CD14-positive monocyte (primary cell): ENCODE data around the gene TRIM33. TPM values are rescaled to one million over a fixed set of nuclear protein-coding genes. Genes with fewer than 3 reads are reported as not detected.

Source experiments
- DNase-seq, 3 donors: peaks; one replicate each; pipeline ENCODE4 v3.0.0-alpha.2; 2011 to 2022
- H2AFZ ChIP-seq: 2 replicates; pipeline ENCODE4 v1.6.0; 2012; ENCODE audit warnings: mild to moderate bottlenecking, low read depth, low read length, inconsistent platforms; ENCODE audit not compliant: insufficient read depth, poor library complexity, severe bottlenecking
- H3K27ac ChIP-seq, 2 donors: 1 replicate in 1 of 2; 2 replicates in 1 of 2; pipeline ENCODE4 v1.5.1; 2012 to 2013; ENCODE audit warnings: low read length in 2 of 2, control low read depth in 1 of 2, inconsistent platforms in 1 of 2, low read depth in 1 of 2, mild to moderate bottlenecking in 1 of 2
- H3K27me3 ChIP-seq, 2 donors: one replicate each; pipeline versions ENCODE4 v1.6.0 to v1.6.1; 2011 to 2013; ENCODE audit warnings: low read length in 2 of 2; ENCODE audit not compliant: control insufficient read depth in 2 of 2, insufficient read depth in 2 of 2
- H3K36me3 ChIP-seq, 2 donors: replicated peaks in 1 of 2; 1 replicate in 1 of 2; 2 replicates in 1 of 2; pipeline versions ENCODE4 v1.5.1 to v1.6.1; 2012 to 2013; ENCODE audit warnings: low read length in 2 of 2, control low read depth in 1 of 2, inconsistent platforms in 1 of 2, mild to moderate bottlenecking in 1 of 2; ENCODE audit not compliant: insufficient read depth in 2 of 2, control insufficient read depth in 1 of 2
- H3K4me1 ChIP-seq, 2 donors: 1 replicate in 1 of 2; 2 replicates in 1 of 2; pipeline versions ENCODE4 v1.5.1 to v1.6.1; 2012 to 2013; ENCODE audit warnings: low read length in 2 of 2, control low read depth in 1 of 2, inconsistent platforms in 1 of 2, mild to moderate bottlenecking in 1 of 2, moderate library complexity in 1 of 2; ENCODE audit not compliant: insufficient read depth in 2 of 2, control insufficient read depth in 1 of 2
- H3K4me2 ChIP-seq: replicated peaks from 2 replicates; pipeline ENCODE3; 2012; ENCODE audit warnings: low read length, moderate library complexity, mild to moderate bottlenecking; ENCODE audit not compliant: poor library complexity, severe bottlenecking; ENCODE audit errors: extremely low read depth
- H3K4me3 ChIP-seq, 3 experiments: fragments of 200-600 bp in 1 of 3; sonication (generic) in 1 of 3; replicated peaks in 1 of 3; 1 replicate in 2 of 3; 2 replicates in 1 of 3; pipeline ENCODE4 v1.5.1; 2011 to 2013; ENCODE audit warnings: low read length in 3 of 3, mild to moderate bottlenecking in 3 of 3, control low read depth in 2 of 3, low read depth in 2 of 3, inconsistent platforms in 1 of 3, moderate library complexity in 1 of 3
- H3K79me2 ChIP-seq: 2 replicates; pipeline ENCODE4 v1.6.0; 2012; ENCODE audit warnings: mild to moderate bottlenecking, control low read depth, inconsistent platforms, low read length, moderate library complexity; ENCODE audit not compliant: insufficient read depth
- H3K9ac ChIP-seq: 2 replicates; pipeline ENCODE4 v1.6.0; 2017; ENCODE audit warnings: low read length, mild to moderate bottlenecking; ENCODE audit not compliant: insufficient read depth, poor library complexity, severe bottlenecking
- H3K9me3 ChIP-seq, 2 donors: replicated peaks in 1 of 2; 1 replicate in 1 of 2; 2 replicates in 1 of 2; pipeline versions ENCODE4 v1.5.1 to v1.6.1; 2012 to 2013; ENCODE audit warnings: low read length in 2 of 2, control low read depth in 1 of 2; ENCODE audit not compliant: control insufficient read depth in 1 of 2, insufficient read depth in 1 of 2
- H4K20me1 ChIP-seq: 2 replicates; pipeline ENCODE4 v1.6.0; 2012; ENCODE audit warnings: mild to moderate bottlenecking, low read length, control low read depth, moderate library complexity; ENCODE audit not compliant: insufficient read depth
- H3K27ac Mint-ChIP-seq, 7 donors: one replicate each; pipeline ENCODE4 v1.8.0; 2020; ENCODE audit warnings: mild to moderate bottlenecking in 7 of 7, mixed read lengths in 7 of 7, moderate library complexity in 6 of 7, inconsistent platforms in 2 of 7
- H3K27me3 Mint-ChIP-seq, 3 donors: one replicate each; pipeline ENCODE4 v1.8.0; 2021 to 2022; ENCODE audit warnings: low read depth in 3 of 3, mild to moderate bottlenecking in 3 of 3, mixed read lengths in 3 of 3, moderate library complexity in 3 of 3, inconsistent platforms in 1 of 3
- H3K36me3 Mint-ChIP-seq, 2 donors: one replicate each; pipeline ENCODE4 v1.8.0; 2020; ENCODE audit warnings: mixed read lengths in 2 of 2, inconsistent platforms in 1 of 2, mild to moderate bottlenecking in 1 of 2
- H3K4me1 Mint-ChIP-seq: one replicate; pipeline ENCODE4 v1.8.0; 2020; ENCODE audit warnings: mild to moderate bottlenecking, mixed read lengths
- H3K4me3 Mint-ChIP-seq, 2 donors: one replicate each; pipeline ENCODE4 v1.8.0; 2020; ENCODE audit warnings: mild to moderate bottlenecking in 2 of 2, mixed read lengths in 2 of 2, moderate library complexity in 1 of 2
- H3K9me3 Mint-ChIP-seq, 7 donors: one replicate each; pipeline ENCODE4 v1.8.0; 2020 to 2022; ENCODE audit warnings: mixed read lengths in 7 of 7, mild to moderate bottlenecking in 6 of 7, moderate library complexity in 6 of 7, inconsistent platforms in 2 of 7
- CTCF ChIP-seq: fragments of 200-600 bp; IDR thresholded peaks from one replicate; pipeline ENCODE4 v1.8.0; 2022; ENCODE audit warnings: antibody characterized with exemption, mild to moderate bottlenecking
- WGBS: methylation state at CpG from one replicate; pipeline ENCODE4 v1.1.5; 2013; ENCODE audit warnings: missing lambda C conversion rate; ENCODE audit not compliant: insufficient coverage; 5-methylcytosine and 5-hydroxymethylcytosine counted together
- intact Hi-C, 2 donors: fragments of 100-400 bp; cut with micrococcal nuclease; formaldehyde crosslinking; loops; one replicate each; pipeline versions ENCODE4 v1.15.0 to v1.15.1; 2023
- polyA plus RNA-seq, 3 donors: library from polyadenylated mRNA; depleted of rRNA in 1 of 3; unstranded in 2 of 3; stranded (reverse) in 1 of 3; fragments of 300-500 nt in 2 of 3; fragments of >200 nt in 1 of 3; fragmentation: Illumina TruSeq in 2 of 3; gene quantifications; 1 replicate in 2 of 3; 2 replicates in 1 of 3; pipeline ENCODE4 v1.2.3, GENCODE V29; 2012 to 2021

TRIM33 gene
- polyA plus RNA-seq, 3 donors, result 11.8 to 16.5 (median 13.7) TPM

DNA sequence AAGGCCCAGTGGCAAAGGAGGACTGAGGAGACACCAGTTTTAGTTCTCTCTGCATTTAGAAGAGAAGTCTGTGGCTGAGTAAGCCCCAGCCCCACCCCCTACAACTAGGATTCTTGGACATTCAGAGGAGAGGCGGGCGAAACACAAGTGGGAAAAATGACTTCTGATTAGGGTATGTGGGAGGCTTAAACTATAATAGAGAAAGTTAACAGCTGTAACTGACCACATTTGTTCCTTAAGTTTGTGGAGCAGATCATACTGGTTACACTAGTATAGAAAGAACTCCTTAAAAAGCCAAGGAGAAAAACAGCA lies 11.2 kb upstream of the TRIM33 start:
- TF ChIP-seq CTCF, result no peak

DNA sequence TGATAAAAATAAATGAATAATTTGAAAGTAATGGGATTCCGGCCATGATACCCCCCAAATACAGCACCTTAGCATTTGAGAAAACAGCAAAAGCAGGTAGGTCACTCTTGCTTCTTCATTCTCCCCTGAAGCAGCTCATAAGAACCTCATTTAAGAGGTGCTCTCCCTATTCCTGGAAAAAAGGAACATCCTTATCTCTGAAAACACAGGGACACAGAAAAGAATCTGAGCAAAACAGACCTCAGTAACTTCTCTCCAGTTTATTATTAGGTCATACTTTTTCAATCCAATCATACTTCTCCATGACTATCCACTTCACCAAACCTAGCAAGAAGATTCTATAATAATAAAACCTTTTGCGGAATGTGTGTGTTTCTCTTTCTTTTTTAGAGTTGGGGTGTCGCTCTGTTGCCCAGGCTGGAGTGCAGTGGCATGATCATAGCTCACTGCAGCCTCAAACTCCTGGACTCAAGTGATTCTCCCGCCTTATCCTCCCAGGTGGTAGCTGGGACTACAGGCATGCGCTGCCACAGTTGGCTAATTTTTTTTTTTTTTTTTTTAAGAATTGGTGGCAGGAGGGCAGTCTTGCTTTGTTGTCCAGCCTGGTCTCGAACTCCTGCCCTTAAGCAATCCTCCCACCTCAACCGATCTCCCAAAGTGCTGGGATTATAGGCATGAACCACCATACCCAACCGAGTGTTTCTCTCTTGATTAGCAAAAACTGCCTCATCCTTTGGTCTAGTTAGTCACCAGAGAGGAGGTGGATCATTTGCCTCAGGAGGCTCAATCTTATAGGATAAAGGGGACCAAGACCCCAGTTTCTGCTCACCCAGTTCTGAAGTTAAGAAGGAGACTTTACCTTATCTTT lies 10.6 kb upstream of the TRIM33 start:
- intact Hi-C loops, result no loop called here
- H3K27ac Mint-ChIP-seq, result no peak overlapping the region
- H3K36me3 Mint-ChIP-seq, result no peaks in the 10 kb centered on the region
- Histone ChIP-seq H3K79me2 (no peaks in the 10 kb centered on the region), H3K36me3 (no peaks in the 10 kb centered on the region), H2AFZ (no peak overlapping the region), H3K4me3 (no peak overlapping the region), H3K4me1 (no peaks in the 10 kb centered on the region), H3K9ac (no peak overlapping the region), H3K27me3 (peaks cover 2 to 3% of the 10 kb centered on the region in 2 donors), H3K4me2 (no peak overlapping the region), H4K20me1 (no peaks in the 10 kb centered on the region), H3K27ac (no peak overlapping the region), H3K9me3 (no peaks in the 10 kb centered on the region)
- no peak overlapping the region for H3K4me3 Mint-ChIP-seq
- no peak for TF ChIP-seq CTCF
- H3K27me3 Mint-ChIP-seq, result peaks cover 4 to 8% (median 5%) of the 10 kb centered on the region in 3 donors
- H3K9me3 Mint-ChIP-seq, result peaks cover 0 to 1% (median 0%) of the 10 kb centered on the region in 7 donors
- no peak for DNase-seq
- 100% methylated on average over 1 of the region's 8 CpGs for WGBS
- H3K4me1 Mint-ChIP-seq, result no peaks in the 10 kb centered on the region

More for the DNA sequence above, 11.2 kb upstream of the TRIM33 start:
- H3K4me2 ChIP-seq, result no peak overlapping the region
- no peaks in the 10 kb centered on the region for H3K79me2 ChIP-seq
- H3K9me3 ChIP-seq, result no peaks in the 10 kb centered on the region
- no peak overlapping the region for H2AFZ ChIP-seq
- no peak for DNase-seq
- no CpG with 5 or more reads among the region's 2 CpGs for WGBS
- no peak overlapping the region for H3K27ac Mint-ChIP-seq
- H3K4me1 ChIP-seq, result no peaks in the 10 kb centered on the region
- H3K36me3 ChIP-seq, result no peaks in the 10 kb centered on the region
- no peaks in the 10 kb centered on the region for H3K36me3 Mint-ChIP-seq
- H3K9ac ChIP-seq, result no peak overlapping the region
- intact Hi-C loops, result no loop called here
- no peaks in the 10 kb centered on the region for H3K4me1 Mint-ChIP-seq
- no peak overlapping the region for H3K4me3 ChIP-seq
- H3K27ac ChIP-seq, result no peak overlapping the region
- no peaks in the 10 kb centered on the region for H4K20me1 ChIP-seq
- no peak overlapping the region for H3K4me3 Mint-ChIP-seq
- no peaks in the 10 kb centered on the region for H3K9me3 Mint-ChIP-seq
- peaks cover 4 to 8% (median 5%) of the 10 kb centered on the region in 3 donors for H3K27me3 Mint-ChIP-seq
- peaks cover 2 to 3% of the 10 kb centered on the region in 2 donors for H3K27me3 ChIP-seq
